ENCODE measurements around the gene ECD. TPM values are rescaled to one million over a fixed set of nuclear protein-coding genes. Genes with fewer than 3 reads are reported as not detected.

ECD gene
- total RNA-seq, 1 experiment from 2014 or later: 51.8 TPM

DNA sequence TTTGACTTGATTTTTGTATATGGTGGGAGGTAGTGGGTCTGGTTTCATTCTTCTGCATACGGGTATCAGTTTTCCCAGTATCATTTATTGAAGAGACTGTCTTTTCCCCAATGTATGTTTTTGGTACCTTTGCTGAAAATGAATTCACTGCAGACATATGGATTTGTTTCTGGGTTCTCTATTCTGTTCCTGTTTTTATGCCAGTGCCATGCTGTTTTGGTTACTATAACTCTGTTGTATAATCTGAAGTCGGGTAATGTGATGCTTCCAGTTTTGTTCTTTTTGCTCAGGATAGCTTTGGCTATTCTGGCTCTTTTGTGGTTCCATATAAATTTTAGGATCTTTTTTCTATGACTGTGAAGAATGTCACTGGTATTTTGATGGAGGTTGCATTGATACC lies 836 bp downstream of the ECD start:
- Mint-ChIP-seq H3K4me1 (ENCODE audit: low read depth, unreplicated experiment) (peaks cover 14% of the 10 kb centered on the region), H3K27me3 (ENCODE audit: insufficient read depth, unreplicated experiment) (no peaks in the 10 kb centered on the region), H3K4me3 (ENCODE audit: unreplicated experiment) (peak overlapping the region; percentile 94), H3K27ac (ENCODE audit: unreplicated experiment) (peak overlapping the region; percentile 98), H3K36me3 (ENCODE audit: insufficient read depth, unreplicated experiment) (peaks cover 53% of the 10 kb centered on the region), H3K9me3 (ENCODE audit: unreplicated experiment) (no peaks in the 10 kb centered on the region)
- DNase-seq: no peak
- Histone ChIP-seq H3K9me3 (no peaks in the 10 kb centered on the region), H3K27me3 (replicated peaks; ENCODE audit: control insufficient read depth, insufficient read depth, low read length) (no peaks in the 10 kb centered on the region), H3K4me3 (ENCODE audit: low read depth, low read length) (peak overlapping the region; percentile 82), H3K4me1 (peaks cover 10% of the 10 kb centered on the region; the same call in 1 of the 2 replicates), H3K36me3 (ENCODE audit: control insufficient read depth, insufficient read depth, low read length) (0 out of 2 replicates have a peak, but pooled peaks cover 4% of the 10 kb centered on the region)
- intact Hi-C loops (cut with micrococcal nuclease; ENCODE audit: unreplicated experiment): loop anchor here (5.0 kb wide), 2 partner anchors 35 to 55 kb away; partner anchors contain the start of gene NUDT13
- ChIA-PET CTCF (no interaction called here), POLR2A (interaction anchor here (3.0 kb wide), 1 partner anchor 70 kb away, joined by 20 read pairs; the partner anchor contains the start of gene P4HA1)
- no TSS peak for BruUV-seq (replicated peaks)
- TF ChIP-seq, protein P1, sequence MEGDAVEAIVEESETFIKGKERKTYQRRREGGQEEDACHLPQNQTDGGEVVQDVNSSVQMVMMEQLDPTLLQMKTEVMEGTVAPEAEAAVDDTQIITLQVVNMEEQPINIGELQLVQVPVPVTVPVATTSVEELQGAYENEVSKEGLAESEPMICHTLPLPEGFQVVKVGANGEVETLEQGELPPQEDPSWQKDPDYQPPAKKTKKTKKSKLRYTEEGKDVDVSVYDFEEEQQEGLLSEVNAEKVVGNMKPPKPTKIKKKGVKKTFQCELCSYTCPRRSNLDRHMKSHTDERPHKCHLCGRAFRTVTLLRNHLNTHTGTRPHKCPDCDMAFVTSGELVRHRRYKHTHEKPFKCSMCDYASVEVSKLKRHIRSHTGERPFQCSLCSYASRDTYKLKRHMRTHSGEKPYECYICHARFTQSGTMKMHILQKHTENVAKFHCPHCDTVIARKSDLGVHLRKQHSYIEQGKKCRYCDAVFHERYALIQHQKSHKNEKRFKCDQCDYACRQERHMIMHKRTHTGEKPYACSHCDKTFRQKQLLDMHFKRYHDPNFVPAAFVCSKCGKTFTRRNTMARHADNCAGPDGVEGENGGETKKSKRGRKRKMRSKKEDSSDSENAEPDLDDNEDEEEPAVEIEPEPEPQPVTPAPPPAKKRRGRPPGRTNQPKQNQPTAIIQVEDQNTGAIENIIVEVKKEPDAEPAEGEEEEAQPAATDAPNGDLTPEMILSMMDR (IDR thresholded peaks at IDR 0.05; ENCODE audit: insufficient read depth in 1 of 2, low read depth in 1 of 2, low read length in 1 of 2, severe bottlenecking in 1 of 2, unreplicated experiment in 1 of 2): no peak

DNA sequence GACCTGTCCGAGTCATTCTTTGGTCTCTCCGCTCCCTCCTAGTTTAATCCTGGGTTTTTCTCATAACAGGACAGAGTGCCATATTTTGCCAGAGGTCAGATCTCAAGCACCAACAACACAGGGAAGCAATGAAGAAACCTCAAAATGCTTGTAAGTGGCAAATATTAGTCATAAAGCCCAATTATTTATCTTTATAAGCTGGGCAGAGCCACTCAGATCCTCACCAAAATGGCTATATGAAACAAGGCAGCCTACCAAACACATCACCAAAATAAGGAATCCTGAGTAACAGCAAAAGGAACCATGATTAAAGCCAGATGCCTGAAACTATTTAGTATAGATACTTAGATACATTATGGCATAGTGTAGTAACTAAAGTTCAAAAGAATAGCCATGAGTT lies 4.7 kb downstream of the ECD start:
- H3K4me3 Mint-ChIP-seq (ENCODE audit: unreplicated experiment): no peak overlapping the region
- ChIA-PET POLR2A (no interaction called here), CTCF (no interaction called here)
- Histone ChIP-seq H3K4me3 (ENCODE audit: low read depth, low read length) (no peak overlapping the region), H3K4me1 (peaks cover 10% of the 10 kb centered on the region; the same call in 1 of the 2 replicates), H3K27me3 (replicated peaks; ENCODE audit: control insufficient read depth, insufficient read depth, low read length) (no peaks in the 10 kb centered on the region), H3K36me3 (ENCODE audit: control insufficient read depth, insufficient read depth, low read length) (peaks cover 4% of the 10 kb centered on the region; the same call in 1 of the 2 replicates), H3K9me3 (no peaks in the 10 kb centered on the region)
- H3K9me3 Mint-ChIP-seq (ENCODE audit: unreplicated experiment): no peaks in the 10 kb centered on the region
- peaks cover 63% of the 10 kb centered on the region for H3K36me3 Mint-ChIP-seq (ENCODE audit: insufficient read depth, unreplicated experiment)
- no peak overlapping the region for H3K27ac Mint-ChIP-seq (ENCODE audit: unreplicated experiment)
- intact Hi-C loops (cut with micrococcal nuclease; ENCODE audit: unreplicated experiment): no loop called here
- no peaks in the 10 kb centered on the region for H3K27me3 Mint-ChIP-seq (ENCODE audit: insufficient read depth, unreplicated experiment)
- H3K4me1 Mint-ChIP-seq (ENCODE audit: low read depth, unreplicated experiment): peaks cover 21% of the 10 kb centered on the region
- DNase-seq: no peak
- no TSS peak for BruUV-seq (replicated peaks)
- TF ChIP-seq, protein P1 (IDR thresholded peaks at IDR 0.05; ENCODE audit: insufficient read depth in 1 of 2, low read depth in 1 of 2, low read length in 1 of 2, severe bottlenecking in 1 of 2, unreplicated experiment in 1 of 2): no peak

DNA sequence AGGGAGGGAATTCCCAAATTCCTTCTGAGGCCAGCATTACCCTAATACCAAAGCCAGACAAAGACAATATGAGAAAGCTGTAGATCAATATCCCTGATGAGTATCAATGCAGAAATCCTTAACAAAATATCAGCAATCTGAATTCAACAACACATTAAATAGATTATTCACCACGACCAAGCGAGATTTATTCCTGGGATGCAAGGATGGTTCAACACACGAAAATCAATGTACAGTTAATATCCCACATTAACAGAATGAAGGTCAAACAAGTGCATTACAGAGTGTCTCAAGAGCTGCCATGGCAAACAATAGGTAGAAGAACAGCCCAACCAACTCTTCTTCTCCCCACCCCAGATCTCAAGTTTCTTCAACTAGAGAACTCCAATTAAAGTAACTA lies 6.1 kb downstream of the ECD start:
- Histone ChIP-seq H3K9me3 (no peaks in the 10 kb centered on the region), H3K4me3 (ENCODE audit: low read depth, low read length) (no peak overlapping the region), H3K4me1 (peaks cover 7% of the 10 kb centered on the region), H3K36me3 (ENCODE audit: control insufficient read depth, insufficient read depth, low read length) (peaks cover 4% of the 10 kb centered on the region; the same call in 1 of the 2 replicates), H3K27me3 (replicated peaks; ENCODE audit: control insufficient read depth, insufficient read depth, low read length) (no peaks in the 10 kb centered on the region)
- Mint-ChIP-seq H3K27ac (ENCODE audit: unreplicated experiment) (no peak overlapping the region), H3K4me1 (ENCODE audit: low read depth, unreplicated experiment) (peaks cover 21% of the 10 kb centered on the region), H3K4me3 (ENCODE audit: unreplicated experiment) (no peak overlapping the region), H3K27me3 (ENCODE audit: insufficient read depth, unreplicated experiment) (no peaks in the 10 kb centered on the region), H3K36me3 (ENCODE audit: insufficient read depth, unreplicated experiment) (peaks cover 52% of the 10 kb centered on the region), H3K9me3 (ENCODE audit: unreplicated experiment) (no peaks in the 10 kb centered on the region)
- CTCF ChIA-PET: interaction anchor here (0.9 to 1.0 kb wide), 2 partner anchors 51 to 66 kb away, joined by 3 to 4 read pairs; no protein-coding TSS in a partner anchor
- intact Hi-C loops (cut with micrococcal nuclease; ENCODE audit: unreplicated experiment): no loop called here
- DNase-seq: no peak
- TF ChIP-seq, protein P1 (IDR thresholded peaks at IDR 0.05; ENCODE audit: insufficient read depth in 1 of 2, low read depth in 1 of 2, low read length in 1 of 2, severe bottlenecking in 1 of 2, unreplicated experiment in 1 of 2): no peak
- POLR2A ChIA-PET: no interaction called here
- BruUV-seq (replicated peaks): no TSS peak

Measured in Caco-2 (cell line).